HepG2 (cell line): ENCODE results near the gene BBC3. TPM values are rescaled to one million over a fixed set of nuclear protein-coding genes. Genes with fewer than 3 reads are reported as not detected.
A peak's percentile ranks its signal among the peaks of the same experiment; 100 is the strongest.

ENCODE experiments used
- ATF7 ChIP-seq, 2 experiments: fragments of 450-650 bp in 1 of 2; sonication (generic) in 1 of 2; formaldehyde crosslinking in 1 of 2; IDR thresholded peaks; 2 replicates each; pipeline versions ENCODE4 v1.4.0 to v1.6.1; 2016 to 2020; ENCODE audit warnings: antibody characterized with exemption in 1 of 2, mild to moderate bottlenecking in 1 of 2, missing genetic modification reagents in 1 of 2
- BCL6 ChIP-seq: IDR thresholded peaks from 2 replicates; pipeline ENCODE4 v1.6.1; 2016; ENCODE audit warnings: missing genetic modification reagents, missing compliant biosample characterization
- CEBPB ChIP-seq: IDR thresholded peaks from 2 replicates; pipeline ENCODE4 v1.6.1; 2011; ENCODE audit warnings: low read depth, low read length, improper control_type of control experiment, borderline replicate concordance
- GFI1 ChIP-seq: sonication (generic); formaldehyde crosslinking; IDR thresholded peaks from 2 replicates; pipeline ENCODE4 v1.5.0; 2020; ENCODE audit warnings: missing genetic modification reagents, mild to moderate bottlenecking, borderline replicate concordance
- GTF2F1 ChIP-seq: fragments of 150-350 bp; IDR thresholded peaks from 2 replicates; pipeline ENCODE4 v1.6.1; 2014; ENCODE audit warnings: low read length
- HNF4G ChIP-seq, 2 experiments: sonication (generic) in 1 of 2; formaldehyde crosslinking in 1 of 2; IDR thresholded peaks; 2 replicates each; pipeline versions ENCODE4 v1.4.0 to v1.6.1; 2011 to 2020; ENCODE audit warnings: borderline replicate concordance in 2 of 2, low read depth in 2 of 2, mild to moderate bottlenecking in 2 of 2, low read length in 1 of 2, missing genetic modification reagents in 1 of 2, moderate library complexity in 1 of 2
- MLLT10 ChIP-seq: sonication (generic); formaldehyde crosslinking; IDR thresholded peaks from 2 replicates; pipeline ENCODE4 v1.4.0; 2020; ENCODE audit warnings: missing genetic modification reagents
- NR2F6 ChIP-seq, 2 experiments: IDR thresholded peaks; 2 replicates each; pipeline ENCODE4 v1.6.1; 2016; ENCODE audit warnings: antibody characterized with exemption in 1 of 2, mild to moderate bottlenecking in 1 of 2
- PAX8 ChIP-seq: sonication (generic); formaldehyde crosslinking; IDR thresholded peaks from 2 replicates; pipeline ENCODE4 v1.8.0; 2022; ENCODE audit warnings: mild to moderate bottlenecking, missing genetic modification reagents, borderline replicate concordance
- ZNF441 ChIP-seq: sonication (generic); formaldehyde crosslinking; IDR thresholded peaks from 2 replicates; pipeline ENCODE4 v1.7.0; 2021; ENCODE audit warnings: missing genetic modification reagents, borderline replicate concordance
- ZNF607 ChIP-seq: sonication (generic); formaldehyde crosslinking; IDR thresholded peaks from 2 replicates; pipeline ENCODE4 v1.5.1; 2020; ENCODE audit warnings: missing genetic modification reagents, mild to moderate bottlenecking, borderline replicate concordance
- polyA plus RNA-seq, 8 experiments: library from polyadenylated mRNA; depleted of rRNA in 3 of 8; stranded (reverse) in 7 of 8; unstranded in 1 of 8; fragments of >200 nt; fragmentation: Illumina TruSeq in 4 of 8; extraction: Trizol in 4 of 8; gene quantifications; 2 replicates each; pipeline versions ENCODE4 v1.2.1 to v1.2.3, GENCODE V29; 2011 to 2016; ENCODE audit warnings: low read depth in 4 of 8, missing spikeins in 1 of 8, mixed read lengths in 1 of 8; ENCODE audit not compliant: insufficient read depth in 1 of 8
- total RNA-seq, 5 experiments: library from RNA; depleted of rRNA; stranded (reverse); fragments of >200 nt; fragmentation: Illumina TruSeq; extraction: Trizol; gene quantifications; 2 replicates each; pipeline ENCODE4 v1.2.3, GENCODE V29; 2016; ENCODE audit warnings: low read depth in 1 of 5
- TF ChIP-seq, protein P1 (sequence below): sonication (generic); formaldehyde crosslinking; IDR thresholded peaks from 2 replicates; pipeline ENCODE4 v1.4.0; 2020; ENCODE audit warnings: missing genetic modification reagents, borderline replicate concordance
- TF ChIP-seq, protein P2 (sequence below): IDR thresholded peaks from 2 replicates; pipeline ENCODE4 v1.6.1; 2018; ENCODE audit warnings: missing genetic modification reagents
- TF ChIP-seq, protein P3 (sequence below): sonication (generic); formaldehyde crosslinking; IDR thresholded peaks from 2 replicates; pipeline ENCODE4 v1.8.0; 2022; ENCODE audit warnings: low read depth, missing genetic modification reagents
- TF ChIP-seq, protein P4 (sequence below): IDR thresholded peaks from 2 replicates; pipeline ENCODE4 v1.6.1; 2012; ENCODE audit warnings: inconsistent platforms
- TF ChIP-seq, protein P5 (sequence below): sonication (generic); formaldehyde crosslinking; conservative IDR thresholded peaks from 2 replicates; pipeline ENCODE4 v1.4.0; 2020; ENCODE audit warnings: mild to moderate bottlenecking, missing genetic modification reagents, moderate library complexity

The BBC3 gene
- total and polyA plus RNA-seq, 2 of the 13 experiments (the other 11 are each of a cell fraction or from before 2014, with no cell fraction given), result 6.1 to 8.8 TPM

DNA sequence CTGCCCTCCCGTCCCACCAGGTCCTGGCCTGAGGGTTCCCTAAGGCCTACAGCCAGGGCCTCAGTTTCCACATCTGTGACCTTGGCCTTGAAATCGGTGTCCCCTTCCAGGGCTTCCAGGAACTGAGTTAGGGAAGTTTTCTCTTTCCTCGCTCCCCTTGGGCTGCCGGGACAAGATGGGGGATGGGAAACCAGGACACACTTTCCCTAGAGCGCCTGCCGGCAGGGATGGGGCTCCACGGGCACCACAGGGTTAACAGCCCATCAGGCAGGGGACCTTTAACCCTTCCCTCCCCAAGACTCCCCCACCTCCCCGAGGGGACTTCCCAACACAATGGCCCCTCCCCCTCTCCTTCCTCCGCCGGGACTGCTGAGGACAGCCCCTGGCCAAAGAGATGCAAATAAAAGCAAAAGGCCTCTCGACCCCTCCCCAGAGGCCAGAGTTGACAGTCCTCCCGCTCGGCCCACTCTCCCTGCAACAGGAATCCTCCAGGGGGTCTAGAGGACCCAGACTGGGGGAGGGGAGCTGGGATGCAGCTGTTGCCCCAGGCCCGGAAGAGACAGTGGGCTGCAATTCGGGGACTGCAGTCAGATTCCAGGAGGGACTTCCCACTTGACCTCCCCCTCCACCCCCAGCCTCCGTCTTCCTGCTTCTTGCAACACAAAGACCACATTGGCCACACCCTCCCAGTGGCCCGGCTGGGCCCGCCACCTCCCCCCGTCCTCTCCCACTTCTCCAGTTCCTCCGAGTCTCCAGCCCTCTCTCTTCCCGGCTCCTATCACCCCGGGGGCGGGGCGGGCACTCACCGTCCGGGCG, 3.4 kb downstream of the BBC3 start (continued):
- TF ChIP-seq, protein P1, sequence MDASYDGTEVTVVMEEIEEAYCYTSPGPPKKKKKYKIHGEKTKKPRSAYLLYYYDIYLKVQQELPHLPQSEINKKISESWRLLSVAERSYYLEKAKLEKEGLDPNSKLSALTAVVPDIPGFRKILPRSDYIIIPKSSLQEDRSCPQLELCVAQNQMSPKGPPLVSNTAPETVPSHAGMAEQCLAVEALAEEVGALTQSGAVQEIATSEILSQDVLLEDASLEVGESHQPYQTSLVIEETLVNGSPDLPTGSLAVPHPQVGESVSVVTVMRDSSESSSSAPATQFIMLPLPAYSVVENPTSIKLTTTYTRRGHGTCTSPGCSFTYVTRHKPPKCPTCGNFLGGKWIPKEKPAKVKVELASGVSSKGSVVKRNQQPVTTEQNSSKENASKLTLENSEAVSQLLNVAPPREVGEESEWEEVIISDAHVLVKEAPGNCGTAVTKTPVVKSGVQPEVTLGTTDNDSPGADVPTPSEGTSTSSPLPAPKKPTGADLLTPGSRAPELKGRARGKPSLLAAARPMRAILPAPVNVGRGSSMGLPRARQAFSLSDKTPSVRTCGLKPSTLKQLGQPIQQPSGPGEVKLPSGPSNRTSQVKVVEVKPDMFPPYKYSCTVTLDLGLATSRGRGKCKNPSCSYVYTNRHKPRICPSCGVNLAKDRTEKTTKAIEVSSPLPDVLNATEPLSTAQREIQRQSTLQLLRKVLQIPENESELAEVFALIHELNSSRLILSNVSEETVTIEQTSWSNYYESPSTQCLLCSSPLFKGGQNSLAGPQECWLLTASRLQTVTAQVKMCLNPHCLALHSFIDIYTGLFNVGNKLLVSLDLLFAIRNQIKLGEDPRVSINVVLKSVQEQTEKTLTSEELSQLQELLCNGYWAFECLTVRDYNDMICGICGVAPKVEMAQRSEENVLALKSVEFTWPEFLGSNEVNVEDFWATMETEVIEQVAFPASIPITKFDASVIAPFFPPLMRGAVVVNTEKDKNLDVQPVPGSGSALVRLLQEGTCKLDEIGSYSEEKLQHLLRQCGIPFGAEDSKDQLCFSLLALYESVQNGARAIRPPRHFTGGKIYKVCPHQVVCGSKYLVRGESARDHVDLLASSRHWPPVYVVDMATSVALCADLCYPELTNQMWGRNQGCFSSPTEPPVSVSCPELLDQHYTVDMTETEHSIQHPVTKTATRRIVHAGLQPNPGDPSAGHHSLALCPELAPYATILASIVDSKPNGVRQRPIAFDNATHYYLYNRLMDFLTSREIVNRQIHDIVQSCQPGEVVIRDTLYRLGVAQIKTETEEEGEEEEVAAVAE (CRISPR knock-in tag), result peak; percentile 6; the same call in 1 of the 2 replicates
- no peak for TF ChIP-seq ATF7 (IDR thresholded peaks at IDR 0.05)
- TF ChIP-seq ATF7 (CRISPR knock-in tag; IDR thresholded peaks at IDR 0.05), result peak; percentile 23; the same call in 1 of the 2 replicates
- 0 out of 2 replicates have a peak, but pooled peaks have one; percentile 32 for TF ChIP-seq GTF2F1
- TF ChIP-seq, protein P2, sequence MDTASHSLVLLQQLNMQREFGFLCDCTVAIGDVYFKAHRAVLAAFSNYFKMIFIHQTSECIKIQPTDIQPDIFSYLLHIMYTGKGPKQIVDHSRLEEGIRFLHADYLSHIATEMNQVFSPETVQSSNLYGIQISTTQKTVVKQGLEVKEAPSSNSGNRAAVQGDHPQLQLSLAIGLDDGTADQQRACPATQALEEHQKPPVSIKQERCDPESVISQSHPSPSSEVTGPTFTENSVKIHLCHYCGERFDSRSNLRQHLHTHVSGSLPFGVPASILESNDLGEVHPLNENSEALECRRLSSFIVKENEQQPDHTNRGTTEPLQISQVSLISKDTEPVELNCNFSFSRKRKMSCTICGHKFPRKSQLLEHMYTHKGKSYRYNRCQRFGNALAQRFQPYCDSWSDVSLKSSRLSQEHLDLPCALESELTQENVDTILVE (CRISPR knock-in tag), result 0 out of 2 replicates have a peak, but pooled peaks have one; percentile 38
- TF ChIP-seq, protein P3, sequence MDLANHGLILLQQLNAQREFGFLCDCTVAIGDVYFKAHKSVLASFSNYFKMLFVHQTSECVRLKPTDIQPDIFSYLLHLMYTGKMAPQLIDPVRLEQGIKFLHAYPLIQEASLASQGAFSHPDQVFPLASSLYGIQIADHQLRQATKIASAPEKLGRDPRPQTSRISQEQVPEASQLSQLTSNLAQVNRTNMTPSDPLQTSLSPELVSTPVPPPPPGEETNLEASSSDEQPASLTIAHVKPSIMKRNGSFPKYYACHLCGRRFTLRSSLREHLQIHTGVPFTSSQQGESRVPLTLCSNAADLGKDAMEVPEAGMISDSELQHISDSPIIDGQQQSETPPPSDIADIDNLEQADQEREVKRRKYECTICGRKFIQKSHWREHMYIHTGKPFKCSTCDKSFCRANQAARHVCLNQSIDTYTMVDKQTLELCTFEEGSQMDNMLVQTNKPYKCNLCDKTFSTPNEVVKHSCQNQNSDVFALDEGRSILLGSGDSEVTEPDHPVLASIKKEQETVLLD (CRISPR knock-in tag), result 0 out of 2 replicates have a peak, but pooled peaks have one; percentile 28
- TF ChIP-seq, protein P4, sequence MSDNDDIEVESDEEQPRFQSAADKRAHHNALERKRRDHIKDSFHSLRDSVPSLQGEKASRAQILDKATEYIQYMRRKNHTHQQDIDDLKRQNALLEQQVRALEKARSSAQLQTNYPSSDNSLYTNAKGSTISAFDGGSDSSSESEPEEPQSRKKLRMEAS, result peak; percentile 30
- peak; percentile 65; the same call in 1 of the 2 replicates for TF ChIP-seq GFI1 (CRISPR knock-in tag)
- TF ChIP-seq NR2F6 (IDR thresholded peaks at IDR 0.05), result peak; percentile 87
- peak; percentile 81 for TF ChIP-seq NR2F6 (CRISPR knock-in tag; IDR thresholded peaks at IDR 0.05)
- TF ChIP-seq HNF4G (IDR thresholded peaks at IDR 0.05; ENCODE audit: borderline replicate concordance, low read depth, low read length), result peak; percentile 63; the same call in 1 of the 2 replicates
- 0 out of 2 replicates have a peak, but pooled peaks have one; percentile 32 for TF ChIP-seq HNF4G (CRISPR knock-in tag; IDR thresholded peaks at IDR 0.05; ENCODE audit: borderline replicate concordance, low read depth)
- TF ChIP-seq MLLT10, result no peak
- TF ChIP-seq ZNF607 (CRISPR knock-in tag), result no peak
- TF ChIP-seq, protein P5, sequence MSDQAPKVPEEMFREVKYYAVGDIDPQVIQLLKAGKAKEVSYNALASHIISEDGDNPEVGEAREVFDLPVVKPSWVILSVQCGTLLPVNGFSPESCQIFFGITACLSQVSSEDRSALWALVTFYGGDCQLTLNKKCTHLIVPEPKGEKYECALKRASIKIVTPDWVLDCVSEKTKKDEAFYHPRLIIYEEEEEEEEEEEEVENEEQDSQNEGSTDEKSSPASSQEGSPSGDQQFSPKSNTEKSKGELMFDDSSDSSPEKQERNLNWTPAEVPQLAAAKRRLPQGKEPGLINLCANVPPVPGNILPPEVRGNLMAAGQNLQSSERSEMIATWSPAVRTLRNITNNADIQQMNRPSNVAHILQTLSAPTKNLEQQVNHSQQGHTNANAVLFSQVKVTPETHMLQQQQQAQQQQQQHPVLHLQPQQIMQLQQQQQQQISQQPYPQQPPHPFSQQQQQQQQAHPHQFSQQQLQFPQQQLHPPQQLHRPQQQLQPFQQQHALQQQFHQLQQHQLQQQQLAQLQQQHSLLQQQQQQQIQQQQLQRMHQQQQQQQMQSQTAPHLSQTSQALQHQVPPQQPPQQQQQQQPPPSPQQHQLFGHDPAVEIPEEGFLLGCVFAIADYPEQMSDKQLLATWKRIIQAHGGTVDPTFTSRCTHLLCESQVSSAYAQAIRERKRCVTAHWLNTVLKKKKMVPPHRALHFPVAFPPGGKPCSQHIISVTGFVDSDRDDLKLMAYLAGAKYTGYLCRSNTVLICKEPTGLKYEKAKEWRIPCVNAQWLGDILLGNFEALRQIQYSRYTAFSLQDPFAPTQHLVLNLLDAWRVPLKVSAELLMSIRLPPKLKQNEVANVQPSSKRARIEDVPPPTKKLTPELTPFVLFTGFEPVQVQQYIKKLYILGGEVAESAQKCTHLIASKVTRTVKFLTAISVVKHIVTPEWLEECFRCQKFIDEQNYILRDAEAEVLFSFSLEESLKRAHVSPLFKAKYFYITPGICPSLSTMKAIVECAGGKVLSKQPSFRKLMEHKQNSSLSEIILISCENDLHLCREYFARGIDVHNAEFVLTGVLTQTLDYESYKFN (CRISPR knock-in tag), result peak; percentile 66
- peak; percentile 69 for TF ChIP-seq BCL6
- TF ChIP-seq CEBPB, result peak; percentile 74; the same call in 1 of the 2 replicates
- TF ChIP-seq ZNF441 (CRISPR knock-in tag), result peak; percentile 34
- TF ChIP-seq PAX8 (CRISPR knock-in tag), result no peak; the same call in 1 of the 2 replicates
